Stomach (tissue), 4 donors: ENCODE results near the gene FKBP3.

Source experiments
- POLR2A ChIP-seq, 4 donors: fragments of 450-650 bp; IDR thresholded peaks; one replicate each; pipeline ENCODE4 v1.6.1; 2016; ENCODE audit warnings: antibody characterized with exemption in 4 of 4, control low read depth in 2 of 4, mild to moderate bottlenecking in 1 of 4, moderate library complexity in 1 of 4
- TF ChIP-seq, protein P1 (sequence below), 7 experiments: fragments of 450-650 bp in 4 of 7; fragments of 200-600 bp in 3 of 7; sonication (generic) in 3 of 7; IDR thresholded peaks; one replicate each; pipeline ENCODE4 v1.5.1; 2016 to 2019; ENCODE audit warnings: antibody characterized with exemption in 7 of 7, control low read depth in 2 of 7, mild to moderate bottlenecking in 1 of 7

DNA sequence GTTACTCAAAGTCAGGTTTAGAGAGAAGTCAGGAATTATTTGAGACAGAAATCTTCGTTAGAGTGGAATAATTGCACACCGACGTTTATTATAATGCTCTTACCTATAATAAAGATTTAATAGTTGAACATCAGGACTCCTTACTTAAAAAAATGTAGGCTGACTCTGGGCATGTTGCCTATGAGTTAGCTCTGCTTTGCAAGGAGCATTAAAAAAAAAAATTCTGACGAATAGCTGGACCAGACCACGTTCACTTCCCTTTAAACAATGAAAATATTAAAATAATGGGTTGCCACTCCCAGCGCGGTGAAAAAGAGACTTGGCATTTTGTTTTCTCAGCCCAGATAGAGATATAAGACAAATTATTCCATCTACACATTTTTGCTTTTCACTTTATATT lies 875 bp upstream of the FKBP3 start:
- TF ChIP-seq, protein P1, sequence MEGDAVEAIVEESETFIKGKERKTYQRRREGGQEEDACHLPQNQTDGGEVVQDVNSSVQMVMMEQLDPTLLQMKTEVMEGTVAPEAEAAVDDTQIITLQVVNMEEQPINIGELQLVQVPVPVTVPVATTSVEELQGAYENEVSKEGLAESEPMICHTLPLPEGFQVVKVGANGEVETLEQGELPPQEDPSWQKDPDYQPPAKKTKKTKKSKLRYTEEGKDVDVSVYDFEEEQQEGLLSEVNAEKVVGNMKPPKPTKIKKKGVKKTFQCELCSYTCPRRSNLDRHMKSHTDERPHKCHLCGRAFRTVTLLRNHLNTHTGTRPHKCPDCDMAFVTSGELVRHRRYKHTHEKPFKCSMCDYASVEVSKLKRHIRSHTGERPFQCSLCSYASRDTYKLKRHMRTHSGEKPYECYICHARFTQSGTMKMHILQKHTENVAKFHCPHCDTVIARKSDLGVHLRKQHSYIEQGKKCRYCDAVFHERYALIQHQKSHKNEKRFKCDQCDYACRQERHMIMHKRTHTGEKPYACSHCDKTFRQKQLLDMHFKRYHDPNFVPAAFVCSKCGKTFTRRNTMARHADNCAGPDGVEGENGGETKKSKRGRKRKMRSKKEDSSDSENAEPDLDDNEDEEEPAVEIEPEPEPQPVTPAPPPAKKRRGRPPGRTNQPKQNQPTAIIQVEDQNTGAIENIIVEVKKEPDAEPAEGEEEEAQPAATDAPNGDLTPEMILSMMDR (IDR thresholded peaks at IDR 0.05), result no peak
- TF ChIP-seq POLR2A (IDR thresholded peaks at IDR 0.05), result no peak
